Measurements from ENCODE around the gene SKI.

Gene SKI

GRCh38 chr1:2306151-2306978 lies 78.2 kb downstream of the SKI start:
- Histone ChIP-seq H3K4me3 (no peak overlapping the region), H3K27ac (no peak overlapping the region)
- DNase-seq (ENCODE audit: low spot score), result no peak
- no peak for TF ChIP-seq CTCF (IDR thresholded peaks at IDR 0.05)

DNA sequence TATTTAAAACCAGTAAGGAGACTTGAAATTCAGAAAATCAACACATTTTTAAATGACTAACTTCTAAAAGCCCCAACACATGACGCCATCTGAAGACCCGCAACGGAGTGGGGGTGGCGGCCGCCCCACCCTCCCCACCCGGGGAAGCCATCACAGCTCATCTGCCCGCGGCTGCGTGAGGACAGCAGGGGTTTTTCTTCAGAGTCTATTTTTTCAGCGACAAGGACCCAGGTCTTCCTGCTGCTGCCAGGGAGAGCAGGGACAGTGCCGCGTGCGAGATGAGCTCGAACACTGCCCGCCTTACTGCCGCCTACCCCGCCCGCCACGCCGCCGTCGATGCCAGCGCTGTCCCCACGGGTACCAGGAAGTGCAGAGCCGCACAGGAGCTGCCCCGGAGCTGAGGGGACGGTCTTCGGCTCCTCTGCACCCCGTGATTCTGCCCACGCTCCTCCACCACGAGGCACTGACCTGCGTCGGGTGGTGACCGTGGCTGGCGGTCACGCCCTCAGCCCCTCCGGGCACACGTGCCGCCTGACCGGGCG lies 79.0 kb downstream of the SKI start:
- H3K4me3 ChIP-seq, result no peak overlapping the region
- no peak for TF ChIP-seq CTCF (IDR thresholded peaks at IDR 0.05)
- H3K27ac ChIP-seq, result no peak overlapping the region
- DNase-seq (ENCODE audit: low spot score), result no peak

DNA sequence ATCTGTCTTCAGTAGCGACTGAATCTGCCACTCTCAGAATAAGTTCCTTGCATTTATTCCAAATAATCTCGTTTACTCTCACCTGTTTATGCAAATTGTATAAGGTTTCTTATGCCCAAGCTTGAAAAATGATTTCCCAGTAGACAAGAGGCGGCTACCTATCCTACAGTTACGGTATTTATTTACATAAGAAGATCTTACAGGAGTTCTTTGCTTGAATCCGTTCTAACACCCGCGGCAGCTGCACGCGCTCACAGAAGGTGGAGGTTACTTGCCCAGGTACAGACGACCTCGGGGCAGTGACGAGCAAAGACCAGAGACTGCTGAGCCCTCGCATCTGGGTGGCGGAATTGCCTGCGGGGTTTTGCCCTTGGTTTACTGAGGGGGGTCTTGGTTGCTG lies 79.9 kb downstream of the SKI start:
- no peak for TF ChIP-seq CTCF (IDR thresholded peaks at IDR 0.05)

DNA sequence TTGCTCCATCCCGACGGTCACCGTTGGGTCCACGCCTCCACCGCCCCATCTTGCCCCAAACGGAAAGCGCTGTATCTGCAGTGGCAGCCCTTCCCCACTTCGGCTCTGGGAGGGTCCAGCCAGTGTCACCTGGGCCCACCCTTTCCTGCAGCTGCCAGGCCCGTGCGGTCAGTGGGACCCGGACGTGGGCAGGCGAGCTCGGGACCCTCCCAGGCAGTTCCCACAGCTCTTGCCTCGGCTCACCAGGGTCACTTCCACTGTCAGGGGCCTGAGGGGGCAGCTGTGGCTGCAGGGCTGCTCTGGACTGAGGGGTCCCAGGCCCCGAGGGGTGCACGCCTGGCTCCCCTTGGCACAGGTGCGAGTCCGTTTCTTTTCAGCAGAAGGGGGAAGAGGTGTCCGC lies 80.7 kb downstream of the SKI start:
- Histone ChIP-seq H3K27ac (no peak overlapping the region), H3K4me3 (no peak overlapping the region)
- DNase-seq (ENCODE audit: low spot score), result no peak
- no peak for TF ChIP-seq CTCF (IDR thresholded peaks at IDR 0.05)

More for the DNA sequence above, 79.9 kb downstream of the SKI start:
- Histone ChIP-seq H3K4me3 (no peak overlapping the region), H3K27ac (no peak overlapping the region)
- DNase-seq (ENCODE audit: low spot score), result no peak

DNA sequence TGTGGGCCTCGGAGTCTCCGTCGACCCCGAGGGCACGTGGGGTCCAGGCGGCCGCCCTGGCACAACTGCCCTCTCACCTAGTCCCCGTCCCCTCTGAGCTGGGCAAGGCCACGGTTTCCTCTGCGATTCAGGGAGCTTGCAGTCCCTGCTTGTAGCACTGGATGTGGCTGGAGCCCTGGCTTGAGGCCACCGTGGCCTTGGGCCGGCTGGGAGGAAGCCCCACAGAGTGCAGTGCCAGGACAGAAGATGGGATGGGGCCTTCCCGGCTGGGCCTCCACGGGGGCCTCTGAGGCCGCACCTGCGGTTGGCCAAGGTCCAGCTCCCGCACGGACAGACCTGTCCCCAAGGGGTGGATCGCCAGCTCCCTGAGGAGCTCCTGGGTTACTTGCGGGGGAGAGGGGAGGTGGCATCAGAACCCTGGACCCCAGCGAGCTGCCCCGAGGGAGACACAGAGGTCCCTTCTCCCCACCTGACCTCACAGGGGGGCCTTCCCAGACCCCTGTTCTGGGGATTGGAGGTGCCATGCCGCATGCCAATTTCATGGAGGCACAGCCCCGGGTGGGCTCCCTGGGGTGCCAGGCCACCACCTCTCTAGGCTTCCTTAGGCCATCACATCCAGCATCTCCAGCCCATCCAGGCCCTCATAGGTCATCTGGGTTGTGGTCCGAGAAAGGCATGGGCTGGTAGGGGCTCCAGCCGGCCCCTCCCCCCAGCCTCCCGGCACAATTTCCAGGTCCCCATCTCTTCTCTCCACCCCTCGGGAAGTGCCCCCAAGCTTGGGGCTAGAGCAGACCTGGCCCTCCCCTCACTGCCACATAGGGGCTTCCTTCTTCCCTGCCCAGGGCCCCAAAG lies 82.4 kb downstream of the SKI start:
- no peak for DNase-seq (ENCODE audit: low spot score)
- Histone ChIP-seq H3K4me3 (no peak overlapping the region), H3K27ac (peak overlapping the region; percentile 84 to 93)
- no peak for TF ChIP-seq CTCF (IDR thresholded peaks at IDR 0.05)

- TF ChIP-seq CTCF (IDR thresholded peaks at IDR 0.05), result peak; percentile 34
- peak overlapping the region; percentile 84 to 93 for H3K27ac ChIP-seq
- no peak for DNase-seq (ENCODE audit: low spot score)
- no peak overlapping the region for H3K4me3 ChIP-seq
Observed at GRCh38 chr1:2311184-2312032, 83.3 kb downstream of the SKI start.
